Parathyroid adenoma (tissue), 2 donors: ENCODE results near the gene ZNF862.

Experiments
- H2AFZ ChIP-seq: fragments of 300-600 bp; sonication (generic); one replicate; pipeline ENCODE4 v1.7.0; 2017; ENCODE audit warnings: antibody characterized with exemption, mild to moderate bottlenecking
- H3K27ac ChIP-seq: fragments of 300-600 bp; sonication (generic); one replicate; pipeline ENCODE4 v1.7.0; 2017
- H3K27me3 ChIP-seq: fragments of 300-600 bp; sonication (generic); one replicate; pipeline ENCODE4 v1.7.0; 2017; ENCODE audit warnings: low read length; ENCODE audit not compliant: control insufficient read depth, insufficient read depth
- H3K36me3 ChIP-seq: fragments of 300-600 bp; sonication (generic); one replicate; pipeline ENCODE4 v1.7.0; 2017; ENCODE audit warnings: low read length; ENCODE audit not compliant: control insufficient read depth, insufficient read depth
- H3K4me1 ChIP-seq: fragments of 300-600 bp; sonication (generic); one replicate; pipeline ENCODE4 v1.7.0; 2017; ENCODE audit warnings: control low read depth
- H3K4me2 ChIP-seq: fragments of 300-600 bp; sonication (generic); one replicate; pipeline ENCODE4 v1.7.0; 2017; ENCODE audit warnings: low read length
- H3K4me3 ChIP-seq: fragments of 300-600 bp; sonication (generic); one replicate; pipeline ENCODE4 v1.7.0; 2017; ENCODE audit warnings: low read depth, low read length
- H3K79me2 ChIP-seq: fragments of 300-600 bp; sonication (generic); one replicate; pipeline ENCODE4 v1.7.0; 2017; ENCODE audit warnings: control low read depth
- H3K9ac ChIP-seq: fragments of 300-600 bp; sonication (generic); one replicate; pipeline ENCODE4 v1.7.0; 2017; ENCODE audit warnings: mild to moderate bottlenecking
- H3K9me3 ChIP-seq: fragments of 300-600 bp; sonication (generic); one replicate; pipeline ENCODE4 v1.7.0; 2017; ENCODE audit warnings: low read length; ENCODE audit not compliant: control insufficient read depth
- CTCF ChIP-seq: fragments of 300-600 bp; sonication (generic); IDR thresholded peaks from one replicate; pipeline ENCODE4 v1.7.0; 2017; ENCODE audit warnings: antibody characterized with exemption, mild to moderate bottlenecking
- donor health status: primary hyperparathyroidism.

The ZNF862 gene

DNA sequence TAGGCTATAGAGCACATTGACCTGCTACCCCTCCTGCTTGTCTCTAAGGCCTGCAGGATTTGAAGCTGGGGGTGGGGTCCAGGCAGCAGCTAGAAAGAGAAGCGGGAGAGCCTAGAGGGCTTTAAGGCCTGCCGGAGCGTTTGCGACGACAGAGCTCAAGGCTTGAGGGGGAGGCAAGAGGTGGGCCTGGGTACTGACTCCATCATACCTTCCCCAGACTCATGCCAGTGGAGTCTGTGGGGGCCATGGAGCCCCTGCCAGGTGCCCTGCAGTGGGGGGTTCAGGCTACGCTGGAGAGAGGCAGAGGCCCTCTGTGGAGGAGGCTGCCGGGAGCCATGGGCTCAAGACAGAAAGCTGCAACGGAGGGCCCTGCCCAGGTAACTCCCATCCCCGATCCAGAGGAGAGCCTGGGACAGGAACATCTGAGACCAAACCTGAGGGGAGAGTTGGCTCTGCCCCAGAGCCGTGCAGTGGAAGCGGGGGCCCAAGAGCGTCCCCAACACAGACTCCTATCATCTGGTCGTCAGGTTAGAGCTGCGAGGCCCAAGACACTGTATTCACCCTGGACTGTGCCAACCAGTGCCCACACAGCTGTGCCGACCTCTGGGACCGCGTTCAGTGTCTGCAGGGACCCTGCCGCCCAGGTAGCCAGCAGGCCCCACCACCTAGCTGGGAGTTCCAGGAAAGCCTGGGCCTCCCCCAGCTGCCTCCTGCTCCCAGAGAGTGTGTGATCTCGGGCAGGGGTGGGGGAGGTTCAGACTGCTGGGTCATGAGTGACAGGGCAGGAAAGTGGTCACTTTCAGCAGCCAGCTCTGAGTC lies 13.2 kb upstream of the ZNF862 start:
- Histone ChIP-seq H3K36me3 (no peaks in the 10 kb centered on the region), H3K9me3 (no peaks in the 10 kb centered on the region), H3K27ac (no peak overlapping the region), H3K4me3 (no peak overlapping the region), H3K27me3 (no peaks in the 10 kb centered on the region), H3K4me2 (no peak overlapping the region), H3K79me2 (no peaks in the 10 kb centered on the region), H3K4me1 (no peaks in the 10 kb centered on the region), H3K9ac (no peak overlapping the region), H2AFZ (no peak overlapping the region)
- TF ChIP-seq CTCF, result no peak

- no peaks in the 10 kb centered on the region for H3K36me3 ChIP-seq
- no peak overlapping the region for H3K9ac ChIP-seq
- no peaks in the 10 kb centered on the region for H3K4me1 ChIP-seq
- H3K4me2 ChIP-seq, result no peak overlapping the region
- H3K9me3 ChIP-seq, result no peaks in the 10 kb centered on the region
- no peak overlapping the region for H2AFZ ChIP-seq
- no peak overlapping the region for H3K27ac ChIP-seq
- H3K4me3 ChIP-seq, result no peak overlapping the region
- H3K27me3 ChIP-seq, result no peaks in the 10 kb centered on the region
- no peaks in the 10 kb centered on the region for H3K79me2 ChIP-seq
- TF ChIP-seq CTCF, result no peak
Observed at GRCh38 chr7:149825567-149826343, 12.4 kb upstream of the ZNF862 start.

- Histone ChIP-seq H2AFZ (no peak overlapping the region), H3K4me1 (no peaks in the 10 kb centered on the region), H3K36me3 (no peaks in the 10 kb centered on the region), H3K9me3 (no peaks in the 10 kb centered on the region), H3K4me3 (no peak overlapping the region), H3K4me2 (no peak overlapping the region), H3K27ac (no peak overlapping the region), H3K27me3 (no peaks in the 10 kb centered on the region), H3K9ac (no peak overlapping the region), H3K79me2 (no peaks in the 10 kb centered on the region)
- no peak for TF ChIP-seq CTCF
Observed at GRCh38 chr7:149826344-149827088, 11.7 kb upstream of the ZNF862 start.

GRCh38 chr7:149827089-149827981 lies 10.8 kb upstream of the ZNF862 start:
- Histone ChIP-seq H2AFZ (no peak overlapping the region), H3K79me2 (no peaks in the 10 kb centered on the region), H3K27ac (no peak overlapping the region), H3K27me3 (no peaks in the 10 kb centered on the region), H3K4me3 (no peak overlapping the region), H3K4me2 (no peak overlapping the region), H3K36me3 (no peaks in the 10 kb centered on the region), H3K9ac (no peak overlapping the region), H3K9me3 (no peaks in the 10 kb centered on the region), H3K4me1 (no peaks in the 10 kb centered on the region)
- TF ChIP-seq CTCF, result no peak
